ENCODE results near the gene TRIM14.
A peak's percentile ranks its signal among the peaks of the same experiment; 100 is the strongest.

The TRIM14 gene

DNA sequence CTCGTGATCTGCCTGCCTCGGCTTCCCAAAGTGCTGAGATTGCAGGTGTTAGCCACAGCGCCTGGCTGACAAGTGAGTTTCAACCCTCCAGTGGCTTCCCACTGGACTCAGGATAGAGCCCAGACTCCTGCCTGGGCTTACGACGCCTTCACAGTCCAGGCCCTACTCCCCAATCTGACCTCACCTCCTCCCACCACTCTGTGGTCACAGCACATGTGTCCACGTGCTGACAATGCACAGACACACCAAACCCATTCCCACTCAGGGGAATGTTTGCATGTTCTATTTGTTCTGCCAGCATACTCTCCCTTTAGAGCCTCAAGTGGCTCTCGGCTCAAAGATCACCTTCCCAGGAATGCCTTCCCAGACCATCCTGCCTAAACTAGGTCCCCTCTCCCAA, 31.1 kb upstream of the TRIM14 start:
- no peak overlapping the region for H3K9ac ChIP-seq (ENCODE audit: low read length)
- H2AFZ ChIP-seq (ENCODE audit: low read depth, low read length) = no peak overlapping the region

DNA sequence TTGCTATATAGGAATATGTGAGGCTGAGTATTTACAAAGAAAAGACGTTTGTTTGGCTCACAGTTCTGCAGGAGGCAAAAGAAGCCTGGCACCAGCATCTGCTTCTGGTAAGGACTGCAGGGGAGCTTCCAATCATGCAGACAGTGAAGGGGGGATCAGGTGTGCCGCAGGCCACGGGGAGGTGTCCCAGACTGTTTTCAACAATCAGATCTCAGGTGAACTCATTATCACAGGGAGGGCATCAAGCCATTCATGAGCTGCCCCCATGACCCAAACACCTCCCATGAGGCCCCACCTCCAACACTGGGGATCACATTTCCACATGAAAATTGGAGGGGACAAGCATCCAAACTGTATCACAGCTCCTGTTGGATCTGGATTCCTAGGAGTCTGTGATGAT, 30.4 kb upstream of the TRIM14 start:
- 76% methylated on average over 3 of the region's 3 CpGs for WGBS

More for the DNA sequence above, 31.1 kb upstream of the TRIM14 start:
- no peak overlapping the region for H2BK5ac ChIP-seq (ENCODE audit: low read depth, low read length, poor library complexity, severe bottlenecking)
- H2BK15ac ChIP-seq (ENCODE audit: low read depth, poor library complexity, severe bottlenecking) = no peak overlapping the region
- H4K8ac ChIP-seq (ENCODE audit: low read length) = no peak overlapping the region
- no peak overlapping the region for H3K4me2 ChIP-seq (ENCODE audit: low read length, poor library complexity, severe bottlenecking)
- DNase-seq = no peak
- H3K4me1 ChIP-seq (ENCODE audit: control insufficient read depth, insufficient read depth, low read depth, low read length) = peaks cover 7% of the 10 kb centered on the region
- peak overlapping the region in 1 of 2 experiments; percentile 85 for H3K14ac ChIP-seq (ENCODE audit: low read length in 2 of 2)
- H3K9me3 ChIP-seq (ENCODE audit: control insufficient read depth, low read length) = no peaks in the 10 kb centered on the region
- no peak overlapping the region for H3K4me3 ChIP-seq (ENCODE audit: insufficient read depth in 1 of 2, low read depth in 1 of 2, low read length in 2 of 2)
- peaks cover 4 to 16% of the 10 kb centered on the region in 2 experiments for H3K27me3 ChIP-seq (ENCODE audit: control insufficient read depth in 1 of 2, insufficient read depth in 1 of 2, low read length in 2 of 2)
- no peaks in the 10 kb centered on the region for H3K36me3 ChIP-seq (ENCODE audit: control insufficient read depth in 1 of 2, insufficient read depth in 2 of 2, low read depth in 1 of 2, low read length in 2 of 2)
- H3K27ac ChIP-seq (ENCODE audit: low read length, poor library complexity, severe bottlenecking) = no peak overlapping the region
- H4K91ac ChIP-seq (ENCODE audit: low read length) = no peak overlapping the region
- H3K23ac ChIP-seq (ENCODE audit: low read length in 2 of 2) = no peak overlapping the region
- no peak overlapping the region for H3K4ac ChIP-seq (ENCODE audit: low read depth in 1 of 2, low read length in 2 of 2)
- no peak overlapping the region for H2BK120ac ChIP-seq (ENCODE audit: low read depth, low read length)
- H2AK5ac ChIP-seq (ENCODE audit: low read length, severe bottlenecking) = no peak overlapping the region
- H3K18ac ChIP-seq (ENCODE audit: low read depth in 1 of 2, low read length in 2 of 2) = peak overlapping the region in 1 of 2 experiments; percentile 21
- 81% methylated on average over 7 of the region's 7 CpGs for WGBS
- no peaks in the 10 kb centered on the region for H3K79me1 ChIP-seq (replicated peaks; ENCODE audit: low read length, poor library complexity, severe bottlenecking)
- no peak overlapping the region for H2BK12ac ChIP-seq (ENCODE audit: low read length in 2 of 2)

DNA sequence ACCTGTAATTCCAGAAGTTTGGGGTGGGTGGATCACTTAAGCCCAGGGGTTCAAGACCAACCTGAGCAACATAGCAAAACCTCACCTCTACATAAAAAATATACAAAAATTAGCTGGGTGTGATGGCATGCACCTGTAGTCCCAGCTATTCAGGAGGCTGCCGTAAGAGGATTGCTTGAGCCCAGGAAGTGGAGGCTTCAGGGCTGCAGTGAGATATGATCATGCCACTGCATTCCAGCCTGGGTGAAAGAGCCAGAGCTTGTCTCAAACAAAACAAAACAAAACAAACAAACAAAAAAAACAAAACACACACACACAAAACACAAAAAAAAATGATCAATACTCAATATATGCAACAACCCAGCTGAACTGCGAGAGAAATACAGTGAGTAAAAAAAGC, 29.5 kb upstream of the TRIM14 start:
- Histone ChIP-seq H2BK120ac (ENCODE audit: low read depth, low read length) (no peak overlapping the region), H3K79me1 (replicated peaks; ENCODE audit: low read length, poor library complexity, severe bottlenecking) (no peaks in the 10 kb centered on the region), H3K4ac (ENCODE audit: low read depth in 1 of 2, low read length in 2 of 2) (no peak overlapping the region), H3K27ac (ENCODE audit: low read length, poor library complexity, severe bottlenecking) (no peak overlapping the region), H3K23ac (ENCODE audit: low read length in 2 of 2) (no peak overlapping the region), H4K8ac (ENCODE audit: low read length) (no peak overlapping the region), H3K9ac (ENCODE audit: low read length) (no peak overlapping the region), H4K91ac (ENCODE audit: low read length) (no peak overlapping the region), H2AK5ac (ENCODE audit: low read length, severe bottlenecking) (no peak overlapping the region), H2BK5ac (ENCODE audit: low read depth, low read length, poor library complexity, severe bottlenecking) (no peak overlapping the region), H3K14ac (ENCODE audit: low read length in 2 of 2) (no peak overlapping the region), H3K4me1 (ENCODE audit: control insufficient read depth, insufficient read depth, low read depth, low read length) (peaks cover 7% of the 10 kb centered on the region), H2AFZ (ENCODE audit: low read depth, low read length) (no peak overlapping the region), H3K18ac (ENCODE audit: low read depth in 1 of 2, low read length in 2 of 2) (no peak overlapping the region), H3K27me3 (ENCODE audit: control insufficient read depth in 1 of 2, insufficient read depth in 1 of 2, low read length in 2 of 2) (peaks cover 8 to 16% of the 10 kb centered on the region in 2 experiments), H3K9me3 (ENCODE audit: control insufficient read depth, low read length) (no peaks in the 10 kb centered on the region), H2BK15ac (ENCODE audit: low read depth, poor library complexity, severe bottlenecking) (no peak overlapping the region), H3K4me3 (ENCODE audit: insufficient read depth in 1 of 2, low read depth in 1 of 2, low read length in 2 of 2) (no peak overlapping the region), H2BK12ac (ENCODE audit: low read length in 2 of 2) (no peak overlapping the region), H3K4me2 (ENCODE audit: low read length, poor library complexity, severe bottlenecking) (no peak overlapping the region), H3K36me3 (ENCODE audit: control insufficient read depth in 1 of 2, insufficient read depth in 2 of 2, low read depth in 1 of 2, low read length in 2 of 2) (no peaks in the 10 kb centered on the region)
- 92% methylated on average over 2 of the region's 2 CpGs for WGBS
- DNase-seq = no peak

More for the DNA sequence above, 30.4 kb upstream of the TRIM14 start:
- H2AK5ac ChIP-seq (ENCODE audit: low read length, severe bottlenecking) = no peak overlapping the region
- no peak overlapping the region for H2BK5ac ChIP-seq (ENCODE audit: low read depth, low read length, poor library complexity, severe bottlenecking)
- H3K23ac ChIP-seq (ENCODE audit: low read length in 2 of 2) = no peak overlapping the region
- no peaks in the 10 kb centered on the region for H3K79me1 ChIP-seq (replicated peaks; ENCODE audit: low read length, poor library complexity, severe bottlenecking)
- H3K4me1 ChIP-seq (ENCODE audit: control insufficient read depth, insufficient read depth, low read depth, low read length) = peaks cover 7% of the 10 kb centered on the region
- no peak overlapping the region for H3K9ac ChIP-seq (ENCODE audit: low read length)
- H2BK12ac ChIP-seq (ENCODE audit: low read length in 2 of 2) = no peak overlapping the region
- no peak overlapping the region for H4K8ac ChIP-seq (ENCODE audit: low read length)
- no peak overlapping the region for H3K27ac ChIP-seq (ENCODE audit: low read length, poor library complexity, severe bottlenecking)
- no peak overlapping the region for H4K91ac ChIP-seq (ENCODE audit: low read length)
- DNase-seq = no peak
- no peak overlapping the region for H3K4ac ChIP-seq (ENCODE audit: low read depth in 1 of 2, low read length in 2 of 2)
- H3K4me3 ChIP-seq (ENCODE audit: insufficient read depth in 1 of 2, low read depth in 1 of 2, low read length in 2 of 2) = no peak overlapping the region
- no peaks in the 10 kb centered on the region for H3K9me3 ChIP-seq (ENCODE audit: control insufficient read depth, low read length)
- peaks cover 8 to 16% of the 10 kb centered on the region in 2 experiments for H3K27me3 ChIP-seq (ENCODE audit: control insufficient read depth in 1 of 2, insufficient read depth in 1 of 2, low read length in 2 of 2)
- no peaks in the 10 kb centered on the region for H3K36me3 ChIP-seq (ENCODE audit: control insufficient read depth in 1 of 2, insufficient read depth in 2 of 2, low read depth in 1 of 2, low read length in 2 of 2)
- H2BK15ac ChIP-seq (ENCODE audit: low read depth, poor library complexity, severe bottlenecking) = no peak overlapping the region
- H3K18ac ChIP-seq (ENCODE audit: low read depth in 1 of 2, low read length in 2 of 2) = no peak overlapping the region
- H2BK120ac ChIP-seq (ENCODE audit: low read depth, low read length) = no peak overlapping the region
- no peak overlapping the region for H2AFZ ChIP-seq (ENCODE audit: low read depth, low read length)
- H3K4me2 ChIP-seq (ENCODE audit: low read length, poor library complexity, severe bottlenecking) = no peak overlapping the region
- no peak overlapping the region for H3K14ac ChIP-seq (ENCODE audit: low read length in 2 of 2)

DNA sequence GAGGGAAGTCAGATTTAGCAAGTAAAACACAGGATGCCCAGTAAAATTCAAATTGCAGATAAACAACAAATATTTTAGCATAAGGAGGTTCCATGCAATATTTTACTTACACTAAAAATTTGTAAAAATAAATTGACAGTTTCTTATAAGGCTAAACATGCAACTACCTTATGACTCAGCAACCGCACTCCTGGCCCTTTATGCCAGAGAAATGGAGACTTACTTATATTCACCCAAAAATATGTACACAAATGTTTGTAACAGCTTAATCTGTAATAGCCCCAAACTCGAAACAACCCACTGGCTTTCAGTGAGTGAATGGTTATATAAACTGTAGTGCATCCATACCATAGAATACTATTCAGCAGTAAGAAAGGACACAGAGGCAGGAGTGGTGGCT, 28.6 kb upstream of the TRIM14 start:
- H2AK5ac ChIP-seq (ENCODE audit: low read length, severe bottlenecking) = no peak overlapping the region
- no peak overlapping the region for H2BK15ac ChIP-seq (ENCODE audit: low read depth, poor library complexity, severe bottlenecking)
- H3K4me2 ChIP-seq (ENCODE audit: low read length, poor library complexity, severe bottlenecking) = no peak overlapping the region
- H3K9me3 ChIP-seq (ENCODE audit: control insufficient read depth, low read length) = no peaks in the 10 kb centered on the region
- no peak overlapping the region for H4K91ac ChIP-seq (ENCODE audit: low read length)
- H3K27ac ChIP-seq (ENCODE audit: low read length, poor library complexity, severe bottlenecking) = no peak overlapping the region
- WGBS = 100% methylated on average over 1 of the region's 2 CpGs
- H3K4ac ChIP-seq (ENCODE audit: low read depth in 1 of 2, low read length in 2 of 2) = no peak overlapping the region
- no peak overlapping the region for H2AFZ ChIP-seq (ENCODE audit: low read depth, low read length)
- peaks cover 8 to 16% of the 10 kb centered on the region in 2 experiments for H3K27me3 ChIP-seq (ENCODE audit: control insufficient read depth in 1 of 2, insufficient read depth in 1 of 2, low read length in 2 of 2)
- no peaks in the 10 kb centered on the region for H3K36me3 ChIP-seq (ENCODE audit: control insufficient read depth in 1 of 2, insufficient read depth in 2 of 2, low read depth in 1 of 2, low read length in 2 of 2)
- H3K18ac ChIP-seq (ENCODE audit: low read depth in 1 of 2, low read length in 2 of 2) = no peak overlapping the region
- no peak overlapping the region for H2BK120ac ChIP-seq (ENCODE audit: low read depth, low read length)
- no peaks in the 10 kb centered on the region for H3K79me1 ChIP-seq (replicated peaks; ENCODE audit: low read length, poor library complexity, severe bottlenecking)
- DNase-seq = no peak
- H3K14ac ChIP-seq (ENCODE audit: low read length in 2 of 2) = no peak overlapping the region
- H3K4me1 ChIP-seq (ENCODE audit: control insufficient read depth, insufficient read depth, low read depth, low read length) = peaks cover 7% of the 10 kb centered on the region
- no peak overlapping the region for H3K23ac ChIP-seq (ENCODE audit: low read length in 2 of 2)
- H3K9ac ChIP-seq (ENCODE audit: low read length) = no peak overlapping the region
- no peak overlapping the region for H2BK12ac ChIP-seq (ENCODE audit: low read length in 2 of 2)
- H4K8ac ChIP-seq (ENCODE audit: low read length) = no peak overlapping the region
- no peak overlapping the region for H3K4me3 ChIP-seq (ENCODE audit: insufficient read depth in 1 of 2, low read depth in 1 of 2, low read length in 2 of 2)
- H2BK5ac ChIP-seq (ENCODE audit: low read depth, low read length, poor library complexity, severe bottlenecking) = no peak overlapping the region
